Measurements from ENCODE around the gene DEFB127. TPM values are rescaled to one million over a fixed set of nuclear protein-coding genes. Genes with fewer than 3 reads are reported as not detected.
"Not testable (repeated sequence)": the region's sequence is repeated elsewhere in the genome, so short reads cannot be mapped to it uniquely, and the experiment has no call there.

DEFB127 gene
- total RNA-seq, 1 donor = not detected

- H3K27me3 ChIP-seq (ENCODE audit: insufficient read depth, low read length); H3K4me3 ChIP-seq (ENCODE audit: low read length); H3K4me1 ChIP-seq (ENCODE audit: insufficient read depth, low read length); H3K9me3 ChIP-seq (ENCODE audit: low read depth, low read length): not testable (repeated sequence)
Observed at GRCh38 chr20:203630-204029, 46.4 kb downstream of the DEFB127 start.

Other genes starting within 250 kb of the DEFB127 start
- not detected for gene DEFB125, start 69.8 kb upstream of the DEFB127 start, total RNA-seq
- gene DEFB126, start 14.9 kb upstream of the DEFB127 start, total RNA-seq = not detected
- not detected for gene DEFB128, start 32.3 kb downstream of the DEFB127 start, total RNA-seq
- gene DEFB129, start 69.8 kb downstream of the DEFB127 start, total RNA-seq = not detected
- not detected for gene DEFB132, start 100.3 kb downstream of the DEFB127 start, total RNA-seq
- 0.73 TPM for gene C20orf96, start 133.3 kb downstream of the DEFB127 start, total RNA-seq
- gene ZCCHC3, start 140.1 kb downstream of the DEFB127 start, total RNA-seq = 16.8 TPM
- gene SOX12, start 168.1 kb downstream of the DEFB127 start, total RNA-seq = 1.3 TPM
- 0.63 TPM for gene NRSN2, start 189.7 kb downstream of the DEFB127 start, total RNA-seq
- 4.8 TPM for gene TRIB3, start 223.3 kb downstream of the DEFB127 start, total RNA-seq

Measured in mononuclear cell (primary cell).